GM12892 (cell line): ENCODE data around the gene ESYT3.

ENCODE experiments used
- DNase-seq: peaks from one replicate; pipeline ENCODE4 v3.0.0; 2011; ENCODE audit not compliant: insufficient read length
- FAIRE-seq: peaks from 2 replicates; lab custom pipeline; 2011; peaks lifted over from hg19 to GRCh38; lab: Jason Lieb, UNC
- POLR2A ChIP-seq: IDR thresholded peaks from 2 replicates; pipeline ENCODE4 v1.6.1; 2011; ENCODE audit warnings: low read depth, low read length, control low read depth
- POLR2AphosphoS5 ChIP-seq: IDR thresholded peaks from 2 replicates; pipeline ENCODE4 v1.6.1; 2011; ENCODE audit warnings: low read depth, low read length, control low read depth
- TAF1 ChIP-seq: IDR thresholded peaks from 2 replicates; pipeline ENCODE4 v1.6.1; 2011; ENCODE audit warnings: low read depth, mild to moderate bottlenecking, control low read depth, low read length, borderline replicate concordance

The ESYT3 gene

DNA sequence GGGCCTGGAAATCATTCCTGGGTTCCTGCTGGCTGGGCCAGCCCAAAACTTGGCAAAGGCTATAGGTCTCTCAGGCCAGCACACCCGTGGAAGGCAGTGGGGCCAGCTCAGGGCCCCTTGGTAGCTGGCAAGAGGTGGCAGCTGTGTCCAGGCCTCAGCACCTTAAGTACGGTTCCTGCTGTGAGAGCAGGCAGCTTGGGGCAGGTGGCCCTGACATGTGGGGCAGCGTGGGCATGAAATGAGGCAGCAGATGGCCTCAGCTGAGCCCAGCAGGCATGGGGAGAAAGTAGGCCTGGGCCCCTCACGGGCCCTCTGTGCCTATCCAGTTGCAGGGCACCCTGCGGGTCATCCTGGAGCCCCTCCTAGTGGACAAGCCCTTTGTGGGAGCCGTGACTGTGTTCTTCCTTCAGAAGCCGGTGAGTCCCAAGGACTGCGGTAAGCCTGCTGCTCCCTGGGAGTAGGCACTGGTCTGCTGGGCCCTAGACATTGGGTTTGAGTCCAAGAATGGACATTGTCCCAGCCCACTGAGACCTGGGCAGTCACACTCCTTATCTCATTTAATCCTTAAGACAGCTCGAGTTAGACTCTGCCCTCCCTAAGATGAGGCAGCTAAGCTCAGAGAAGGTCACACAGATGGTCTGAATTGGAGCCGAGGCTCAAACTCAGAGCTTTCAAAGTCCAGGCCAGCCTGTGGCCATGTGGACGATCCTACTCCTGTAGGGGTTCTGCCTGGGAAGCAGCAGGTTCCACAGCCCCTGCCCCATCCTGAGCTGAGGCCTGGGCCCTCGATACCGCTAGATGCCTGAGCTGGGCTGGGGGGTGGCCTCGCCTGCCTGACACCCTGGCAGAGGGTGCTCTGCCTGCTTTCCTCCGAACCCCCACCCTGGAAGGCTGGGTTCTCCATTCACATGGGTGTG, 25.5 kb downstream of the ESYT3 start:
- TF ChIP-seq POLR2AphosphoS5 (no peak), TAF1 (no peak), POLR2A (no peak)
- DNase-seq (no peak), FAIRE-seq (no peak)

GRCh38 chr3:138460536-138461205, 26.3 kb downstream of the ESYT3 start:
- no peak for DNase-seq
- TF ChIP-seq POLR2AphosphoS5 (no peak), POLR2A (no peak), TAF1 (no peak)
- no peak for FAIRE-seq

- FAIRE-seq (no peak), DNase-seq (no peak)
- TF ChIP-seq POLR2A: no peak
- no peak for TF ChIP-seq POLR2AphosphoS5
- TF ChIP-seq TAF1: no peak
These were observed 26.8 kb downstream of the ESYT3 start for GRCh38 chr3:138461246-138461645.

DNA sequence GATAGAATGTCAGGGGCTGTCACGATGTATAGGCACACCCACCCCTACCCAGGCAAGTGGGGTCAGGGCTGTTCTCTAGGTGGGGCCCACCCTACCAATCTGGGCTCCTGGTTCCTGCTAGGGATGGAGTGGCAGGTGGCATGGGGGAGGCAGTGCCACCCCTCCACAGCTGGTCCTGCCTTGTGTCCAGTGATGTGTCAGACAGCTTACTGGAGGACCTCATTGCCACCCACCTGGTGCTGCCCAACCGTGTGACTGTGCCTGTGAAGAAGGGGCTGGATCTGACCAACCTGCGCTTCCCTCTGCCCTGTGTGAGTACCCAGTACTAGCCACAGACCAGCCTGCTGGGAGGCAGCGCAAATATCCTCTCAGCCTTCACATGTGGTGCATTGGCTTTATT, 27.5 kb downstream of the ESYT3 start:
- DNase-seq (no peak), FAIRE-seq (no peak)
- no peak for TF ChIP-seq POLR2AphosphoS5
- TF ChIP-seq TAF1: no peak
- TF ChIP-seq POLR2A: no peak

GRCh38 chr3:138463724-138464490, 29.5 kb downstream of the ESYT3 start:
- FAIRE-seq: no peak
- TF ChIP-seq TAF1 (no peak), POLR2A (no peak), POLR2AphosphoS5 (no peak)
- no peak for DNase-seq

- TF ChIP-seq POLR2A: no peak
- TF ChIP-seq TAF1: no peak
- TF ChIP-seq POLR2AphosphoS5: no peak
- DNase-seq (no peak), FAIRE-seq (no peak)
These were observed 30.1 kb downstream of the ESYT3 start for GRCh38 chr3:138464491-138464860.

DNA sequence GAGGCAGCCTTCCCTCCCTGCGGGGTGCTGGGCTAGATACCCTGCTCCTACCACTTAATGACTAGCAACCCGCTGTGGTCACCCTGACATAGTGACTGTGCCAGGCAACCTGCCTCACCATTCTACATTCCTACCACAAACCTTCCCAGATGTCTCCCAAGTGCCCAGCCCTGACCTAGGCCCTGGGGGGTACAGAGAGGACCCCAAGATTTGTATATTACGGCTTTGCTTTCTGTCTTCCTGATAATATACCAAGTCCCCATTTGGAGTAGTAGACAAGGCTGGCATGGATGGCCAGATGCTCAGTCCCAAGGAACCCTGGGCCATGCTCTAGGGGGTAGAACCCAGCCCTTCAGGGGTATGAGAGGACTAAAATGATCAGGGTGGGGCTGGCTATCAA, 31.0 kb downstream of the ESYT3 start:
- no peak for FAIRE-seq
- no peak for DNase-seq
- TF ChIP-seq POLR2A (no peak), POLR2AphosphoS5 (no peak), TAF1 (no peak)

- no peak for TF ChIP-seq POLR2AphosphoS5
- TF ChIP-seq POLR2A: no peak
- TF ChIP-seq TAF1: no peak
- DNase-seq (no peak), FAIRE-seq (no peak)
These were observed 31.5 kb downstream of the ESYT3 start for GRCh38 chr3:138465925-138466324.

GRCh38 chr3:138467931-138468330, 33.5 kb downstream of the ESYT3 start:
- no peak for FAIRE-seq
- no peak for DNase-seq
- no peak for TF ChIP-seq POLR2AphosphoS5
- TF ChIP-seq TAF1: no peak
- TF ChIP-seq POLR2A: no peak

- TF ChIP-seq POLR2A (no peak), TAF1 (no peak), POLR2AphosphoS5 (no peak)
- FAIRE-seq: no peak
These were observed 34.0 kb downstream of the ESYT3 start for GRCh38 chr3:138468451-138468850.

DNA sequence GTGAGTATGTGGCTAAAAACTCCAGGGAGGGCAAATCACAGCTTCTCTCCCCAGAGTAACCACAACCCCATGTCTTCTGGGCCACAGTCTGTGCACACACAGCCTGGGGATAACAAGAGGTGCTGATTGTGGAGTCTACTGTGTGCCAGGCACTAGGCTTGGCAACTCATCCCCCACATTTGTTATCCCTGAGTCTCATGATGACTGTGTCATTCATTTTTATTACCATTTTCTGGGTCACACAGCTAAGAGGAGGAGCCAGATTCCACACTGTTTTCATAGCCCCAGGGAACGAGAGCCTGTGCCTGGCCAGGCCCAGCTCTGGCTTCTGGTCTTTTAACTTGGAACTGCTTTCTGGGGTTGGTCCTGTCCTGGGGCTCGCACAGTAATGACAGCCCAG, 34.5 kb downstream of the ESYT3 start:
- TF ChIP-seq TAF1 (no peak), POLR2A (no peak), POLR2AphosphoS5 (no peak)
- no peak for FAIRE-seq
- DNase-seq: no peak

More at GRCh38 chr3:138468451-138468850, 34.0 kb downstream of the ESYT3 start:
- no peak for DNase-seq

GRCh38 chr3:138469874-138470273, 35.5 kb downstream of the ESYT3 start:
- DNase-seq (no peak), FAIRE-seq (no peak)
- no peak for TF ChIP-seq POLR2A
- no peak for TF ChIP-seq TAF1
- no peak for TF ChIP-seq POLR2AphosphoS5

GRCh38 chr3:138470687-138471086, 36.3 kb downstream of the ESYT3 start:
- TF ChIP-seq POLR2AphosphoS5 (no peak), TAF1 (no peak), POLR2A (no peak)
- DNase-seq (no peak), FAIRE-seq (no peak)
